Measurements from ENCODE around the gene C2orf68.

GRCh38 chr2:85596486-85597143 is 15.3 kb downstream of the C2orf68 start:
- TF ChIP-seq EP300 (IDR thresholded peaks at IDR 0.05) (no peak), CTCF (IDR thresholded peaks at IDR 0.05) (no peak)
